Measurements from ENCODE around the gene TNFRSF1B.

The TNFRSF1B gene

DNA sequence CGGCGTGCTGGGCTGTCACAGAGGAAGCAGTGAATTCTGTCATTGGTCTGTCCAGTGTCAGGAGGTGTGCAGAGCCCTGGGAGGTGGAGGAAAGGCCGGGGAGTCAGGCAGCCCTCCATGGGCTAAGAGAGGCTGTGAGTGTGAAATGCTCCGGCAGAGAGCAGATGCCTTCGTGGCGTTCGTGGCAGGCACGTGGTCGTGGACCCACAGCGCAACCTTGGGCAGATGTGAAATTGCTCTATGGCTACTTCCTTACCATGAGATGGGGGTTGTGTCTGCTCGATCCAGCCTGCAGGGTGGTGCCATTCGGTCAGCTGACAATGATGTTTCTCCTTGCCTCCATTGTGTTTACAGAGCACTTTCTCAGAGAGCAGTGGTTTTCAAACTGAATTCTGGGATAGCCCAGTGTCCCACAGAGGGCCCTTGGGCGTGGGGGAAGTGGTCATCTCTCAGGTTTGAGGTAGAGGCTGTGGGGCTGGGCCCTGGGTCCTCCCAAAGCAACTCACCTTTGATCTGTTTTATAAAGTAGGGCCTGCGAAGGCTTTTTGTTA is 27.9 kb downstream of the TNFRSF1B start:
- no peak overlapping the region for H3K4me2 ChIP-seq (ENCODE audit: low read length)
- H3K27me3 ChIP-seq (ENCODE audit: control insufficient read depth, insufficient read depth, low read length), result peaks cover 13% of the 10 kb centered on the region
- H3K36me3 ChIP-seq (ENCODE audit: insufficient read depth, low read length), result no peaks in the 10 kb centered on the region
- H3K9ac ChIP-seq (ENCODE audit: low read depth, low read length), result no peak overlapping the region
- no peaks in the 10 kb centered on the region for H3K9me3 ChIP-seq (replicated peaks; ENCODE audit: low read length)
- no peak overlapping the region for H3K4me3 ChIP-seq (ENCODE audit: low read length)
- no peaks in the 10 kb centered on the region for H3K4me1 ChIP-seq (ENCODE audit: control insufficient read depth, insufficient read depth, low read length)

DNA sequence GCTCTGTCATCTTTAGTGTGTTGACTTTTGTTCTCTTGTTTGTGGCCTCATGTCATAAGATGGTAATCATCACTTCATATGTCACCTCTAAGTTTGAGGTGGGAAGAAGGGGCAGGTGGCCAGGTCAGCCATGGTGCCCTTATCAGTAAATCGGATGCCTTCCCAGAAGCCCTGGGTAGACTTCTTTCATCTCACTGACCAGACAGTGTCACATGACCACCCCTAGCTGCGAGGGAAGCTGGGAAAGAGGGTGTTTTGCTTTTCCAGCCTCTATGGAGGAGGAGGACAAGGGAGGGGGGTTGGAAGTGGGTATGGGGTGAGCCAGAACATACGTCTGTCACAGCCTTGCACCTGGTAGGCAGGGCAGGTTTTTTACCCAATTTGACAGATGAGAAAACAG is 28.6 kb downstream of the TNFRSF1B start:
- Histone ChIP-seq H3K9me3 (replicated peaks; ENCODE audit: low read length) (no peaks in the 10 kb centered on the region), H3K4me3 (ENCODE audit: low read length) (no peak overlapping the region), H3K27me3 (ENCODE audit: control insufficient read depth, insufficient read depth, low read length) (peaks cover 14% of the 10 kb centered on the region), H3K4me1 (ENCODE audit: control insufficient read depth, insufficient read depth, low read length) (no peaks in the 10 kb centered on the region), H3K4me2 (ENCODE audit: low read length) (no peak overlapping the region), H3K36me3 (ENCODE audit: insufficient read depth, low read length) (no peaks in the 10 kb centered on the region), H3K9ac (ENCODE audit: low read depth, low read length) (no peak overlapping the region)

DNA sequence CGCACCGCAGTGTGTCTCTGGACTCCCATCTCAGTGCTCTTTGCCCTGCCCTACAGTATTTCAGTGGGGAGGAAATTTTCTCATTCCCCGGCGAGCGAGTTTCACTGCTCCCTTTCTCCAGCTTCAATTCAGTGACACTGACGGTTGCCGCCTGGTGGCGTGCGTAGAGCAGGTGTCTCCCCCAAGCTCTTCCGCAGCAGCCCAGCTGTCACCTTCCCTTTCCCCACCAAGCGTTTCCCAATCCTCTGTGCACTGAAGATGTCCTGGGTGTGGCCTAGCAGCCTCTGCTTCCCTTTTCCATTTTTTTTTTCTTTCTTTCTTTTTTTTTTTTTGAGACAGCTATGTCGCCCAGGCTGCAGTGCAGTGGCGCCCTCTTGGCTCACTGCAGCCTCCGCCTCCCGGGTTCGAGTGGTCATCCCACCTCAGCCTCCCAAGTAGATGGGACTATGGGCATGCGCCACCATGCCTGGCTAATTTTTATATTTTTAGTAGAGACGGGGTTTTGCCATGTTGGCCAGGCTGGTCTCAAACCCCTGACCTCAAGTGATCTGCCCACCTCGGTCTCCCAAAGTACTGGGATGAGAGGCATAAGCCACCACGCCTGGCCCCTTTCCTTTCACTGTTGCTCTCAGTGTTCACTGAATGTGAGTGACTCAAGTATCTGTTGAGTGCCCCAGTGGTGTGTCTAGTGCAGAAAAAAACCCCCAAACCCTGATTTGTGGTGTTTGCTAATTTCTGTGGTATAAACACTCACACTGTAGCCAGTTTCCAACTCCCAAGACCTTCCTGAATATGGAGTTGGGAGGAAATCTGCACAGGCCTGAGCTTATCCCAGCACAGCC is 30.1 kb downstream of the TNFRSF1B start:
- no peak overlapping the region for H3K4me2 ChIP-seq (ENCODE audit: low read length)
- H3K9ac ChIP-seq (ENCODE audit: low read depth, low read length), result no peak overlapping the region
- H3K36me3 ChIP-seq (ENCODE audit: insufficient read depth, low read length), result no peaks in the 10 kb centered on the region
- no peak overlapping the region for H3K4me3 ChIP-seq (ENCODE audit: low read length)
- no peaks in the 10 kb centered on the region for H3K9me3 ChIP-seq (replicated peaks; ENCODE audit: low read length)
- no peaks in the 10 kb centered on the region for H3K4me1 ChIP-seq (ENCODE audit: control insufficient read depth, insufficient read depth, low read length)
- H3K27me3 ChIP-seq (ENCODE audit: control insufficient read depth, insufficient read depth, low read length), result peaks cover 14% of the 10 kb centered on the region

DNA sequence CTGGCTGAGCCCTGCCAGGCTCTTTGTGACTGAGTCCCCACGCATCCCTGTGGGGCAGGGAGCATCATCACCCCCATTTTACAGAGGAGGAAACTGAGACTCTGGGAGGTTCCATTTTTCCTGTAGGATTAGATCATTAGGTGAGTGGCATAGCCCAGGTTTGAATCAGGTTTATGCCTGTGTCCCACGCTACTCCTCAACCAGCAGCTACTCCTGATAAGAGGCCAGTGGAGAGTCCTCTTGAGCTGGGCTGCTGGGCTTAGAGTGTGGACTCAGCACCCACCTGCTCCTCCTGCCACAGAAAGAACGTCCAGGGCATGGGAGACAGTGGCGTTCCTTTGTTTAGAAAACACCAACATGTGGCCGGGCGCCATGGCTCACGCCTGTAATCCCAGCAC is 30.7 kb downstream of the TNFRSF1B start:
- H3K36me3 ChIP-seq (ENCODE audit: insufficient read depth, low read length), result no peaks in the 10 kb centered on the region
- H3K4me1 ChIP-seq (ENCODE audit: control insufficient read depth, insufficient read depth, low read length), result no peaks in the 10 kb centered on the region

DNA sequence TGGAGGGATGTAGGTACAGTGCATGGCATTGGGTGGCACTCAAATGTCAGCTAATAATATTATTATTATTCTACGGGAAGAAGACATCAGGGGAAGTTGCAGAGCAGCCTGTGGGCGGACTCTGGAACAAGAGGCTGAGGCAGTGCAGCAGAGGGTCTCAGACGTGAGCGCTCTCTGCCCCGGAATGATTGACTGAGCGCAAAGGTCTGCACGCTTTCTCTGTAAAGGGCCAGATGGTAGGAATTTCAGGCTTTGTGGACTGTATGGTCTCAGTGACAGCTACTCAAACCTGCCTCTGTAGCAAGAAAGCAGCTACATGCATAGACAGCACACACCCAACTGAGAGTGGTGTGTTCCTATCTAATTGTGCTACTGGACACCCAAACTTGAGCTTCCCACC is 33.4 kb downstream of the TNFRSF1B start:
- no peaks in the 10 kb centered on the region for H3K4me1 ChIP-seq (ENCODE audit: control insufficient read depth, insufficient read depth, low read length)
- no peaks in the 10 kb centered on the region for H3K36me3 ChIP-seq (ENCODE audit: insufficient read depth, low read length)

More for the DNA sequence above, 30.7 kb downstream of the TNFRSF1B start:
- peaks cover 14% of the 10 kb centered on the region for H3K27me3 ChIP-seq (ENCODE audit: control insufficient read depth, insufficient read depth, low read length)
- no peak overlapping the region for H3K4me2 ChIP-seq (ENCODE audit: low read length)
- H3K4me3 ChIP-seq (ENCODE audit: low read length), result no peak overlapping the region
- H3K9me3 ChIP-seq (replicated peaks; ENCODE audit: low read length), result no peaks in the 10 kb centered on the region
- no peak overlapping the region for H3K9ac ChIP-seq (ENCODE audit: low read depth, low read length)

DNA sequence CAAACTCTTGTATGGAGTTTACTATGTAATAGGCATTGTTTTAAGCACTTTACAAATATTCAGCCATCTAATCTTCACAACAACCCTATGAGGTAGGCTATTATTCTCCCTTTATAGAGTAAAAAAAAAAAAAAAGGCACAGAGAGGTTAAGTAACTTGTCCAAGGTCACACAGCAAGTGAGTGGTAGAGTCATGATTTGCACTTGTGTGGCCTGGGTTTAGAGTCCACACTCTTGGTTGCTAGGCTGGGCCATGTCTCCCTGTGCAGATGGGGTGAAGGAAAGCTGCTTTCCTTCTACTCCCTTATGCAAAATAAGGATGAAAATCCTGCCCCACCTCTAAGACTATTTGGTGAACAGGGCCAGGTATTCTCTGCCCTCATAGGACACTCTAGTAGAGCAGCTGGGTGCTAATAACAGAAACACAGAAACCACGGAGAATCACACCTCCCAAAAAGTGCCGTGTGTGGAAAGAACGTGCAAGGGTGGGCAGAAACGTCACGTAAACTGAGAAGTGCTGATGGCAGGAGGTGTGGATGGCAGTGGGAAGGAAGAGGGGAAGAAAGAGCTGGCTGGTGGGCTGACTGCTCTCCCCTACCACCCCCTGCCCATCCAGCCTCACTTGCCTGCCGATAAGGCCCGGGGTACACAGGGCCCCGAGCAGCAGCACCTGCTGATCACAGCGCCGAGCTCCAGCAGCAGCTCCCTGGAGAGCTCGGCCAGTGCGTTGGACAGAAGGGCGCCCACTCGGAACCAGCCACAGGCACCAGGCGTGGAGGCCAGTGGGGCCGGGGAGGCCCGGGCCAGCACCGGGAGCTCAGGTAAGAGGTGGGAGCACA is 34.8 kb downstream of the TNFRSF1B start:
- H3K4me2 ChIP-seq (ENCODE audit: low read length), result no peak overlapping the region
- H3K27me3 ChIP-seq (ENCODE audit: control insufficient read depth, insufficient read depth, low read length), result peaks cover 10% of the 10 kb centered on the region
- no peak overlapping the region for H3K9ac ChIP-seq (ENCODE audit: low read depth, low read length)
- H3K36me3 ChIP-seq (ENCODE audit: insufficient read depth, low read length), result no peaks in the 10 kb centered on the region
- no peak overlapping the region for H3K4me3 ChIP-seq (ENCODE audit: low read length)
- H3K4me1 ChIP-seq (ENCODE audit: control insufficient read depth, insufficient read depth, low read length), result no peaks in the 10 kb centered on the region
- H3K9me3 ChIP-seq (replicated peaks; ENCODE audit: low read length), result no peaks in the 10 kb centered on the region

More for the DNA sequence above, 33.4 kb downstream of the TNFRSF1B start:
- no peak overlapping the region for H3K4me3 ChIP-seq (ENCODE audit: low read length)
- no peak overlapping the region for H3K4me2 ChIP-seq (ENCODE audit: low read length)
- H3K9me3 ChIP-seq (replicated peaks; ENCODE audit: low read length), result no peaks in the 10 kb centered on the region
- H3K9ac ChIP-seq (ENCODE audit: low read depth, low read length), result no peak overlapping the region
- peaks cover 10% of the 10 kb centered on the region for H3K27me3 ChIP-seq (ENCODE audit: control insufficient read depth, insufficient read depth, low read length)

DNA sequence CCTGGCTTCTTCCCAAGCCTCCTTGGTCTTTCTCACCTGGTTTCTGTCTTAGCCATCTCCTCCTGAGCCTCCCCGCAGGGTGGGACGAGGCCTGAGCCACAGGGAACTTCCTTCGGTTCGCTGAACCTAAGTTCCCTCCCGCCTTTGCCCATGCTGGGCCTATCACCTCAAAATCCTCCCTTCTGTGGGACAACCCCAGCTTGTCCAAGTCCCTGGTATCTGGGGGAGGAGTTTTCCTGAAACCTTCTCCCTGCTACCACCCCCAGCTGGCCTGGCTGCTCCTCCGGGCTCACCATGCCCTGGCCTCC is 35.4 kb downstream of the TNFRSF1B start:
- Histone ChIP-seq H3K4me1 (ENCODE audit: control insufficient read depth, insufficient read depth, low read length) (no peaks in the 10 kb centered on the region), H3K4me3 (ENCODE audit: low read length) (no peak overlapping the region), H3K36me3 (ENCODE audit: insufficient read depth, low read length) (no peaks in the 10 kb centered on the region), H3K4me2 (ENCODE audit: low read length) (no peak overlapping the region), H3K9me3 (replicated peaks; ENCODE audit: low read length) (no peaks in the 10 kb centered on the region), H3K27me3 (ENCODE audit: control insufficient read depth, insufficient read depth, low read length) (peaks cover 10% of the 10 kb centered on the region), H3K9ac (ENCODE audit: low read depth, low read length) (no peak overlapping the region)

DNA sequence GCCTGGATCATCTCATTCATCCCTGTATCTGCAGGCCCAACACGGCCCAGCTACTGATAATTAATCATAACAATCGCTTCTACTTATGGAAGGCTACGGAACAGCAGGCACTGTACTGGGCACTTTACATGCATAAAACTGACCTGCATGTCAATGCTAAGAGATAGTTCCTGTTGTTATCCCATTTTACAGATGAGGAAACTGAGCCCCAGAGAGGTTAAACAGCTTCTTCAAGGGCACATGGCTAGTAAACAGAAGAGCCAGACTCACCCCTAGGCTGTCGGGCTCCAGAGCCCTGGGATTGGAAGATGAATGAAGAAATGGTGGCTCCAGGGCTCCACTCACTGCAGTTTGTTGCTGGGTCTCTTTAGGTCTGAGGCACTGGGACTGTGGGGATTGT is 35.8 kb downstream of the TNFRSF1B start:
- Histone ChIP-seq H3K27me3 (ENCODE audit: control insufficient read depth, insufficient read depth, low read length) (peaks cover 10% of the 10 kb centered on the region), H3K4me1 (ENCODE audit: control insufficient read depth, insufficient read depth, low read length) (no peaks in the 10 kb centered on the region), H3K9ac (ENCODE audit: low read depth, low read length) (no peak overlapping the region), H3K36me3 (ENCODE audit: insufficient read depth, low read length) (no peaks in the 10 kb centered on the region), H3K4me3 (ENCODE audit: low read length) (no peak overlapping the region), H3K4me2 (ENCODE audit: low read length) (no peak overlapping the region), H3K9me3 (replicated peaks; ENCODE audit: low read length) (no peaks in the 10 kb centered on the region)

DNA sequence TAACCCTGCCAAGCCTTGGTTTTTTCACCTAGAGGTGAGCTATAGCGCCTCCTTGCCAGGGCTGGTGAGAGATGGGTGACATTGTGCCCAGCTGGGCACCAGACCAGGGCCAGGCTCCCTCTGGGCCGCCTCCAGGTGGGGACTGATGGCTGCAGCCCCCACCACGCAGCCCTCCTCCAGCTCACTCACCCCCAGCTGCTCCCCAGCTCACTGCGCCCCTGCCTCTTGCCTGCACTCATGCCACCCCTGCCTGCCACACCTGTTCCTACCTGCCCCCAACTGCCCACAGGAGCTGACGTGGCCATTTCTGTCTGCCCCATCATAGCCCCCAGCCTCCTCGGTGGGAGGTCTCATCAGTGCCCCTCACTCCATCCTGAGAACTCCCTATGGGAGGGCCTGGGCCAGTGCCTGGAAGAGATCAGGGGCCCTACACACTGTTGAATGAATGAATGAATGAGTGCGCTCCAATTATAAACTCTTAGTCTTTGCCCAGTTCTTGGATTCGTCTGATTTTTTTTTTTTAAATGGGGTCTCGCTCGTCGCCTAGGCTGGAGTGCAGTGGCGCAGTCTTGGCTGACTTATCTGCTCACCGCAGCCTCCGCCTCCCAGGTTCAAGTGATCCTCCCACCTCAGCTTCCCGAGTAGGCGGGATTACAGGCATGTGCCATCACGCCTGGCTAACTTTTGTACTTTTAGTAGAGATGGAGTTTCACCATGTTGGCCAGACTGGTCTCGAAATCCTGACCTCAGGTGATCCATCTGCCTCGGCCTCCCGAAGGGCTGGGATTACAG is 36.6 kb downstream of the TNFRSF1B start:
- no peak overlapping the region for H3K4me2 ChIP-seq (ENCODE audit: low read length)
- peaks cover 6% of the 10 kb centered on the region for H3K27me3 ChIP-seq (ENCODE audit: control insufficient read depth, insufficient read depth, low read length)
- no peak overlapping the region for H3K4me3 ChIP-seq (ENCODE audit: low read length)
- no peak overlapping the region for H3K9ac ChIP-seq (ENCODE audit: low read depth, low read length)
- H3K36me3 ChIP-seq (ENCODE audit: insufficient read depth, low read length), result no peaks in the 10 kb centered on the region
- no peaks in the 10 kb centered on the region for H3K4me1 ChIP-seq (ENCODE audit: control insufficient read depth, insufficient read depth, low read length)
- no peaks in the 10 kb centered on the region for H3K9me3 ChIP-seq (replicated peaks; ENCODE audit: low read length)

DNA sequence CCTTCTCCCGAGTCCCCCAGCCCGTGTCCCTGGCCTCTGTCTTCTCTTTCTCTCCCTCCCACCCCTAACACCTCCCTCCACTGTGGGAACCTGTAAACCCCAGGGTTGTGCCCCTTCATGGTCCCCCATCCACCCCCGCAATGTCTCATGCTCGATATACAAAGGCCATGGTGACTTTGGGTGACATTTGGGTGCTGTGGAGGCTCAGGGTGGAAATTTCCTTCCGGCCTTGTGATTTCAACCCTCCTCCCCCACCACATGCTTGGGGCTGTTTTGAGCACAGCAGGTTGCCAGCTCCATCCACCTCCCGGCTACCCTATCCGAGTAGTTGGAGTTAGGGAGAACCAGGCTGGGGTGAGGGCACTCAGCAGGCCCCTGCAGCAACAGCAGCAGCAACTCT is 37.3 kb downstream of the TNFRSF1B start:
- peaks cover 6% of the 10 kb centered on the region for H3K27me3 ChIP-seq (ENCODE audit: control insufficient read depth, insufficient read depth, low read length)
- no peak overlapping the region for H3K4me3 ChIP-seq (ENCODE audit: low read length)
- H3K4me2 ChIP-seq (ENCODE audit: low read length), result no peak overlapping the region
- no peaks in the 10 kb centered on the region for H3K36me3 ChIP-seq (ENCODE audit: insufficient read depth, low read length)
- H3K9ac ChIP-seq (ENCODE audit: low read depth, low read length), result no peak overlapping the region
- no peaks in the 10 kb centered on the region for H3K9me3 ChIP-seq (replicated peaks; ENCODE audit: low read length)
- H3K4me1 ChIP-seq (ENCODE audit: control insufficient read depth, insufficient read depth, low read length), result no peaks in the 10 kb centered on the region
